ENCODE data around the gene GNG12. TPM values are rescaled to one million over a fixed set of nuclear protein-coding genes. Genes with fewer than 3 reads are reported as not detected.

GNG12 gene
- total RNA-seq, 2 donors from 2014 or later = 77.1 to 131 TPM

GRCh38 chr1:67750691-67751054, 82.6 kb downstream of the GNG12 start:
- Histone ChIP-seq H3K9ac (ENCODE audit: low read depth in 2 of 2, low read length in 2 of 2) (peak overlapping the region in 1 of 2 donors; percentile 36), H3K4me3 (no peak overlapping the region), H3K4me1 (peaks cover 6% of the 10 kb centered on the region)

GRCh38 chr1:67749844-67750690, 83.2 kb downstream of the GNG12 start:
- Histone ChIP-seq H3K4me3 (no peak overlapping the region), H3K27me3 (no peaks in the 10 kb centered on the region), H3K9me3 (no peaks in the 10 kb centered on the region), H3K9ac (ENCODE audit: low read depth in 2 of 2, low read length in 2 of 2) (peak overlapping the region in 1 of 2 donors; percentile 36), H3K36me3 (no peaks in the 10 kb centered on the region), H3K4me1 (peaks cover 6% of the 10 kb centered on the region), H3K27ac (peak overlapping the region; percentile 60)
- no peak for TF ChIP-seq CTCF (IDR thresholded peaks at IDR 0.05)
- intact Hi-C loops (cut with DNase I) = no loop called here
- no peak for DNase-seq

More at GRCh38 chr1:67750691-67751054, 82.6 kb downstream of the GNG12 start:
- H3K27me3 ChIP-seq = no peaks in the 10 kb centered on the region
- H3K27ac ChIP-seq = peak overlapping the region; percentile 60
- TF ChIP-seq CTCF (IDR thresholded peaks at IDR 0.05) = no peak
- DNase-seq = no peak
- H3K9me3 ChIP-seq = no peaks in the 10 kb centered on the region
- intact Hi-C loops (cut with DNase I) = no loop called here
- no peaks in the 10 kb centered on the region for H3K36me3 ChIP-seq

- TF ChIP-seq CTCF (IDR thresholded peaks at IDR 0.05) = no peak
- H3K27me3 ChIP-seq = no peaks in the 10 kb centered on the region
- peak; percentile 72 for DNase-seq
- intact Hi-C loops (cut with DNase I) = no loop called here
- H3K4me1 ChIP-seq = peaks cover 6% of the 10 kb centered on the region
- H3K4me3 ChIP-seq = no peak overlapping the region
- peak overlapping the region in 1 of 2 donors; percentile 53 for H3K9ac ChIP-seq (ENCODE audit: low read depth in 2 of 2, low read length in 2 of 2)
- peak overlapping the region; percentile 60 for H3K27ac ChIP-seq
- H3K9me3 ChIP-seq = no peaks in the 10 kb centered on the region
- H3K36me3 ChIP-seq = no peaks in the 10 kb centered on the region
Measured at GRCh38 chr1:67749263-67749843, 83.9 kb downstream of the GNG12 start.

- Histone ChIP-seq H3K4me3 (no peak overlapping the region), H3K9ac (ENCODE audit: low read depth in 2 of 2, low read length in 2 of 2) (peak overlapping the region in 1 of 2 donors; percentile 53)
Measured at GRCh38 chr1:67748630-67749029, 84.6 kb downstream of the GNG12 start.

More at GRCh38 chr1:67748630-67749029, 84.6 kb downstream of the GNG12 start:
- intact Hi-C loops (cut with DNase I) = no loop called here
- Histone ChIP-seq H3K4me1 (peaks cover 6% of the 10 kb centered on the region), H3K9me3 (no peaks in the 10 kb centered on the region), H3K27me3 (no peaks in the 10 kb centered on the region), H3K36me3 (no peaks in the 10 kb centered on the region), H3K27ac (peak overlapping the region; percentile 60)
- peak; percentile 35 for DNase-seq
- TF ChIP-seq CTCF (IDR thresholded peaks at IDR 0.05) = no peak
